Activated CD8-positive, alpha-beta memory T cell treated with anti-CD3 and anti-CD28 coated beads for 36 hours (primary cell): Measurements from ENCODE around the gene SPDYE4. TPM values are rescaled to one million over a fixed set of nuclear protein-coding genes. Genes with fewer than 3 reads are reported as not detected.
"Not testable (repeated sequence)": the region's sequence is repeated elsewhere in the genome, so short reads cannot be mapped to it uniquely, and the experiment has no call there.

Experiments used
- CTCF ChIA-PET: fragments of 350-600 bp; sonication (Branson Sonifier 250); formaldehyde crosslinking; loops from one replicate; lab custom pipeline; 2021; ENCODE audit warnings: antibody characterized with exemption; lab: Charles Lee
- POLR2A ChIA-PET: fragments of 350-600 bp; sonication (Branson Sonifier 250); formaldehyde crosslinking; loops from one replicate; lab custom pipeline; 2021; ENCODE audit warnings: antibody characterized with exemption; lab: Charles Lee
- total RNA-seq, 2 experiments: library from RNA; stranded (reverse); gene quantifications; one replicate each; pipeline ENCODE4 v1.2.3, GENCODE V29; 2021

Gene SPDYE4
- not detected for total RNA-seq

- POLR2A ChIA-PET, result no interaction called here
- CTCF ChIA-PET, result interaction anchor here (1.0 kb wide), 1 partner anchor 12 kb away, joined by 3 read pairs; no protein-coding TSS in a partner anchor
These were observed at the start of gene SPDYE4 for GRCh38 chr17:8758137-8758596. TSS of gene SPDYE4 (minus strand) at chr17:8758546. CDS start at chr17:8758382, 164 bp downstream.

- ChIA-PET CTCF (interaction anchor here (0.9 to 1.1 kb wide), 3 partner anchors 21 to 26 kb away, joined by 3 read pairs; no protein-coding TSS in a partner anchor), POLR2A (no interaction called here)
These were observed 48.7 kb upstream of the SPDYE4 start for GRCh38 chr17:8806926-8807550.

- ChIA-PET POLR2A (no interaction called here), CTCF (interaction anchor here (0.9 to 1.1 kb wide), 2 partner anchors 21 to 27 kb away, joined by 3 read pairs; no protein-coding TSS in a partner anchor)
These were observed 48.0 kb upstream of the SPDYE4 start for GRCh38 chr17:8806253-8806925.

GRCh38 chr17:8805396-8805795 is 47.0 kb upstream of the SPDYE4 start:
- CTCF ChIA-PET, result interaction anchor here (0.6 kb wide), 1 partner anchor 747 kb away, joined by 3 read pairs; no protein-coding TSS in a partner anchor
- POLR2A ChIA-PET, result not testable (repeated sequence)

- ChIA-PET POLR2A (no interaction called here), CTCF (interaction anchor here (1.4 kb wide), 1 partner anchor 18 kb away, joined by 3 read pairs; no protein-coding TSS in a partner anchor)
These were observed 45.4 kb upstream of the SPDYE4 start for GRCh38 chr17:8803531-8804420.

GRCh38 chr17:8801135-8801840 is 42.9 kb upstream of the SPDYE4 start:
- ChIA-PET CTCF (no interaction called here), POLR2A (no interaction called here)

GRCh38 chr17:8800656-8801055 is 42.3 kb upstream of the SPDYE4 start:
- CTCF ChIA-PET, result no interaction called here
- POLR2A ChIA-PET, result no interaction called here

- CTCF ChIA-PET, result interaction anchor here (0.7 kb wide), 1 partner anchor 119 kb away, joined by 3 read pairs; no protein-coding TSS in a partner anchor
- POLR2A ChIA-PET, result no interaction called here
These were observed 41.3 kb upstream of the SPDYE4 start for GRCh38 chr17:8799570-8800212.

- POLR2A ChIA-PET, result no interaction called here
These were observed 40.7 kb upstream of the SPDYE4 start, which contains the start of gene MFSD6L for GRCh38 chr17:8798846-8799569. TSS of gene MFSD6L (minus strand) at chr17:8799365. CDS start at chr17:8799120, 245 bp downstream.

GRCh38 chr17:8798176-8798845 is 40.0 kb upstream of the SPDYE4 start:
- CTCF ChIA-PET, result no interaction called here
- POLR2A ChIA-PET, result no interaction called here

More at GRCh38 chr17:8798846-8799569, 40.7 kb upstream of the SPDYE4 start, which contains the start of gene MFSD6L:
- CTCF ChIA-PET, result no interaction called here

GRCh38 chr17:8797621-8798175 is 39.4 kb upstream of the SPDYE4 start:
- ChIA-PET POLR2A (no interaction called here), CTCF (no interaction called here)

- CTCF ChIA-PET, result interaction anchor here (0.6 to 2.6 kb wide), 2 partner anchors 9 to 106 kb away, joined by 4 to 10 read pairs; no protein-coding TSS in a partner anchor
- POLR2A ChIA-PET, result no interaction called here
These were observed 36.3 kb upstream of the SPDYE4 start for GRCh38 chr17:8794636-8795035.

- CTCF ChIA-PET, result interaction anchor here (2.6 kb wide), 1 partner anchor 8 kb away, joined by 10 read pairs; no protein-coding TSS in a partner anchor
- POLR2A ChIA-PET, result no interaction called here
These were observed 35.3 kb upstream of the SPDYE4 start for GRCh38 chr17:8793649-8794048.

- CTCF ChIA-PET, result no interaction called here
These were observed 34.3 kb upstream of the SPDYE4 start for GRCh38 chr17:8792646-8793045.

GRCh38 chr17:8791910-8792270 is 33.5 kb upstream of the SPDYE4 start:
- POLR2A ChIA-PET, result no interaction called here
- CTCF ChIA-PET, result interaction anchor here (1.2 kb wide), 1 partner anchor 46 kb away, joined by 3 read pairs; no protein-coding TSS in a partner anchor

More at GRCh38 chr17:8792646-8793045, 34.3 kb upstream of the SPDYE4 start:
- POLR2A ChIA-PET, result no interaction called here

GRCh38 chr17:8791248-8791909 is 33.0 kb upstream of the SPDYE4 start:
- POLR2A ChIA-PET, result no interaction called here

More at GRCh38 chr17:8791248-8791909, 33.0 kb upstream of the SPDYE4 start:
- CTCF ChIA-PET, result interaction anchor here (1.2 kb wide), 1 partner anchor 45 kb away, joined by 3 read pairs; no protein-coding TSS in a partner anchor
